ENCODE results near the gene CAMKMT.
"Not testable (repeated sequence)": the region's sequence is repeated elsewhere in the genome, so short reads cannot be mapped to it uniquely, and the experiment has no call there.

Gene CAMKMT

DNA sequence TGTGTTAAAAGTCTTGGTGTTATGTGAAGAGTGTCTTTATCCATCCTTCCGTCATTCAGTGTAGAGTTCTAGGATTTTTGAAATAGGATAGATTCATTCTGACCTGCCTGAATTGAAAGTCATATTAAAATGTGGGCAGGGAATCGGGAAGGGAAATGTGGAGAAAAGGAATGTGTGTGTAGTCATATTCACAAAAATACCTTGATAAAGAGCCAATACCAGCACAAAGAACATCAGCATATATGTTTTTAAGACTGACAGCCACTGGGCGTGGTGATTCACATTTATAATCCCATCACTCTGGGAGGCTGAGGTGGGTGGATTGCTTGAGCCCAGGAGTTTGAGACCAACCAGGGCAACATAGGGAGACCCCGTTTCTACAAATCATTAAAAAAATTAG lies 188.1 kb downstream of the CAMKMT start:
- DNase-seq (ENCODE audit: low read depth, low spot score): peak; percentile 51

DNA sequence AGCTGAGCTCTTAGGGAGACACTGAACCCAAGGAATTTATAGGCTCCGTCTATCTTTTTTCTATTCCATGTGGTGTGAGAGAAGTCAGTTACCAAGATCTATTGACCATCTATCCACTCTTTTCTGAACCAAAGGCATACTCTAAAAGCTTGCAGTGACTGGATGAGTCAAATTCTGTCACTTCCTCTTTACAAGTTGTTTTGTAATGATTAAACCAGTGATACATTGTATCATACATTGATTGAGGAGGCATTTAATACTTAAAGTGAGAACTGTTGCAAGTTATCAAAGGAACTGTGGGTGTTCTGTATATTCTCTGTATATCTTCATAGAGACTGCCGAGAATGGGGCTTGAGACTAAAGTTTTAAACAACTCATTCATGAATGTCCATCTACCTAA lies 188.8 kb downstream of the CAMKMT start:
- DNase-seq (ENCODE audit: low read depth, low spot score): no peak

GRCh38 chr2:44551497-44551896 lies 189.8 kb downstream of the CAMKMT start:
- DNase-seq (ENCODE audit: low read depth, low spot score): peak; percentile 25

- peak; percentile 88 for DNase-seq (ENCODE audit: low read depth, low spot score)
These were observed 191.7 kb downstream of the CAMKMT start for GRCh38 chr2:44553456-44553855.

GRCh38 chr2:44555700-44556099 lies 194.0 kb downstream of the CAMKMT start:
- no peak for DNase-seq (ENCODE audit: low read depth, low spot score)

GRCh38 chr2:44559108-44559507 lies 197.4 kb downstream of the CAMKMT start:
- DNase-seq (ENCODE audit: low read depth, low spot score): no peak

DNA sequence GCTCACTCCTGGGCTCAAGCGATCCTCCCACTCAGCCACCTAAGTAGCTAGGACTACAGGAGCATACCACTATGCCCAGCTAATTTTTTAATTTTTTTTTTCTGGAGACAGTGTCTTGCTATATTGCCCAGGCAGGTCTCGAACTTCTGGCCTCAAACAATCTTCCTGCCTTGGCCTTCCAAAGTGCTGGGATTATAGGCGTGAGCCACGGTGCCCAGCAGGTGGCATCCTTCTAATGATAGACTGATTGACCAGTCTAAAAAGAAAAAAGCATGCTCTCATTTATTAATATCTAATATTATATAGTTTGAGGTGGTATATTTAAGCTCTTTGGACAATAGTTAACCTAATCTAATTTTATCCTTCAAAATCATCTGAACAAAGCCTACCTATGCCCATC lies 198.6 kb downstream of the CAMKMT start:
- no peak for DNase-seq (ENCODE audit: low read depth, low spot score)

GRCh38 chr2:44560941-44561340 lies 199.2 kb downstream of the CAMKMT start:
- peak; percentile 55 for DNase-seq (ENCODE audit: low read depth, low spot score)

DNA sequence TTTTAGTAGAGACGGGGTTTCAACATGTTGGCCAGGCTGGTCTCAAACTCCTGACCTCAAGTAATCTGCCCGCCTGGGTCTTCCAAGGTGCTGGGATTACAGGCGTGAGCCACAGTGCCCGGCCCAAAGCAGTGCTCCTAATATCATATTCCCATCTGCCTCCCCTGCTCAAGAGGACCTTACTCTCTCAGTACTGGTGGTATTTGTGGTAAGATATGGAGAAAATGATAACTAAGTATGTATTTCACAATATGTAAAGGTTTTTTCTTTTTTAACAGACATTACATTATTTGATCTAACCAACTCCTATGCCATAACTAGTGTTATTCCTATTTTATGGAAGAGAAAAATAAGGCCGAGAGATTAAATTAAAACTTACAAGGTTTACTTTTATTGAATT lies 201.0 kb downstream of the CAMKMT start:
- no peak for DNase-seq (ENCODE audit: low read depth, low spot score)

DNA sequence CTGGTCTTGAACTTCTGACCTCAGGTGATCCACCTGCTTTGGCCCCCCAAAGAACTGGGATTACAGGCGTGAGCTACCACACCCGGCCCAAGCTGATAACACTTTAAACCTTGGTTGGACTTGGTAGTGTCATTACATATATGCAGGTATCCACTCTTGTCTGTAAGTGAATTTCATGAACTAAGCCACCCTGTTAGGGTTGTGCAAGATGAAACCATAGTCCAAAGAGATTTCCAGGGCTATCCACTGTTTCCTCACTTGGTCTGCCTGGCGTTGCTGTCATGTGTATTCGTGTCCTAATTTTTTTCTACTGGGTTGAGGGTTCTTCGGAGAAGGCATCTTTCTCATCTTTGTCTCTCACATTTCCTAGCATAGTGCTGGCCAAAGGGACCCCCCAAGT lies 203.0 kb downstream of the CAMKMT start:
- no peak for DNase-seq (ENCODE audit: low read depth, low spot score)

GRCh38 chr2:44566059-44566458 lies 204.3 kb downstream of the CAMKMT start:
- no peak for DNase-seq (ENCODE audit: low read depth, low spot score)

DNA sequence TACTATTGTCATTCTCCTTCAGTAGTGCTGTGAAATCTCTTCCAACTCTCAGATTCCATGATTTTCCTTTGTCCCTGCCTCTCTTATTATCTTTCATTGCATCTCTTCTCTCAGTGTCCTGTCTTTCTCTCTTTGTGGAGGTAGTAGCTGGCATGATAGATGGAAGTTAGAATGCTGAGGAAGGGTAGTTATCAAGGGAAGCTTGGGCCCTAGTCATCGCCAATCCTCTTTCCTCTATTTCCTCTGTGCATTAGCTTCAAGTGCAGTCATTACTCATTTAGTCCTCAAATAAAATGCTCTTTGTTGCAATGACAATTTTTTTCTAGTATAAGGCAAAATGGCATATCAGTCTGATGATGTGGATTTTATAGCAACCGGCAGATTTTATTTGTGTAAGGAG lies 207.7 kb downstream of the CAMKMT start:
- DNase-seq (ENCODE audit: low read depth, low spot score): no peak

DNA sequence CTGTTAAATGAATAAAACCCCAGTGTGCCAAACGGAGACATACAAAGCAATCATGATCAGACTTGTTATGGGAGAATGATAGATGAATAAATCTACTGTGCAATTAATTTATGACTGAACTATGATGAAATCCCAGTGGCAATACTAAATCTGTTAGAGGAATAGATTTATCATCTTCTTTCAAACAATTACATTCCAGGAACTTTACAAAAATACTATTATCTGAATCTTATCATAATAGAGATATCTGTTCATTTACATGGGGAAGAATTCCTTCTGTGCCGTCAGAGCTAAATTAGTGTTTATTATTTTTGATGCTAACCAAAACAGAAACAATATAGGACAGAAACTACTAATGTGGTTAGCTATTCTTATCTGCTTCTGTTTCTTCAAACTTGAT lies 208.5 kb downstream of the CAMKMT start:
- DNase-seq (ENCODE audit: low read depth, low spot score): no peak

- no peak for DNase-seq (ENCODE audit: low read depth, low spot score)
These were observed 209.0 kb downstream of the CAMKMT start for GRCh38 chr2:44570777-44571176.

DNA sequence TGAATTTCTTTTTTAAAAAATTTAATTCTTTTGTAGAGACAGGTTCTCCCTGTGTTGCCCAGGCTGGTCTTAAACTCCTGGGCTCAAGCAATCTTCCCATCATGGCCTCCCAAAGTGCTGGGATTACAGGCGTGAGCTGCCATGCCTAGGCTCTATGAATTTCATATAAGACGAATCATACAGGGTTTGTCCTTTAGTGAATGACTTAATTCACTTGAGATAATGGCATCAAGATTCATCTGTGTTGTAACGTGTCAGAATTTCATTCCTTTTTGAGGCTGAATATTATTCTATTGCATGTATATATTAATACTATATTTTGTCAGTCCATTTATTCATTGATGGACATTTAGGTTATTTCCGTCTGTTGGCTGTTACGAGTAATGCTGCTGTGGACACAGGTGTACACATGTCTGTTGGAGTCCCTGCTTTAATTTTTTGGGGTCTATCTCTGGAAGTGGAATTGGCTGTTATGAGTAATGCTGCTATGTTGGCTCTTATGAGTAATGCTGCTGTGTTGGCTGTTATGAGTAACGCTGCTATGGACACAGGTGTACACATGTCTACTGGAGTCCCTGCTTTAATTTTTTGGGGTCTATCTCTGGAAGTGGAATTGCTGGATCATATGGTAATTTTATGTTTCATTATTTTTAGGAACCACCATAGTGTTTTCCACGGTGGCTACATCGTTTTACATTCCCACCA lies 210.6 kb downstream of the CAMKMT start:
- peak; percentile 61 for DNase-seq (ENCODE audit: low read depth, low spot score)

GRCh38 chr2:44573996-44574395 lies 212.2 kb downstream of the CAMKMT start:
- DNase-seq (ENCODE audit: low read depth, low spot score): no peak

DNA sequence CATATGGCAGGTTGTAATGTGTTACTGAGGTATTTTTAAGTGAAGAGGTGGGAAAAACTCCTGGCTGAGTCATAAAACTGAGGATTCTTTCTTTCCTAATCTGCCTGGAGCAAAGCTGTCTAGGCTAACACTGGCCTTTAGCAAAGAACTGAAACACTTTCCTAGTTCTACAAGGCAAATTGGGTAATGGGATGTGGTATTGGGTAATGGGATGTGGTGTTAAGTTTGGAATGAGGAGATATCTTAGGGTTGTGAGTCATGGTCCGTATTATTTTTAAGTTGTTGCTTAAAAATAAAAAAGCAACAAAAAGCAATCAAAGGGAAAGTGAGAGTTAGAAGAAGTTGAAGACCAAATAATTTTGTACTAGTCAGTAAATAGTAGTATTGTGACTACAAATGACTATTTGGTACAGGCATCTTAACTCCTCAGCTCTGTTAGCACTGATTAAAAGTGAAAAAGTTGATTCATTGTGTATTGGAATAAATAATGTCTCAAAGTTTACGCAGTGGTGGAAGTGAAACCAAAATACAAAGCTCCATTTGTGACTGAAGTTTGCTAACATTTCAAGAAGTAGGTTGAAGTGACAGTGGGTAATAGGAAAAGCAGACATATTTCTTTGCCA lies 216.8 kb downstream of the CAMKMT start:
- DNase-seq (ENCODE audit: low read depth, low spot score): peak; percentile 33

- DNase-seq (ENCODE audit: low read depth, low spot score): peak; percentile 29
These were observed 217.5 kb downstream of the CAMKMT start for GRCh38 chr2:44579115-44579836.

GRCh38 chr2:44579837-44580230 lies 218.1 kb downstream of the CAMKMT start:
- no peak for DNase-seq (ENCODE audit: low read depth, low spot score)

- no peak for DNase-seq (ENCODE audit: low read depth, low spot score)
These were observed 219.2 kb downstream of the CAMKMT start for GRCh38 chr2:44580875-44581515.

GRCh38 chr2:44582363-44583008 lies 220.7 kb downstream of the CAMKMT start:
- peak; percentile 20 for DNase-seq (ENCODE audit: low read depth, low spot score)

DNA sequence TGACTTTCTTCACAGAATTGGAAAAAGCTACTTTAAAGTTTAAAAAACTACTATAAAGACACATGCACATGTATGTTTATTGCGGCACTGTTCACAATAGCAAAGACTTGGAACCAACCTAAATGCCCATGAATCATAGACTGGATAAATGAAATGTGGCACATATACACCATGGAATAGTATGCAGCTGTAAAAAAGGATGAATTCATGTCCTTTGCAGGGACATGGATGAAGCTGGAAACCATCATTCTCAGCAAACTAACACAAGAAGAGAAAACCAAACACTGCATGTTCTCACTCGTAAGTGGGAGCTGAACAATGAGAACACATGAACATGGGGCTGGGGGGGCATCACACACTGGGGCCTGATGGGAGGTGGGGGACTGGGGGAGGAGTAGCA lies 233.9 kb downstream of the CAMKMT start:
- not testable (repeated sequence) for DNase-seq (ENCODE audit: low read depth, low spot score)
